NOMO-1 (cell line): ENCODE results near the gene GPRIN3.
"Not testable (repeated sequence)": the region's sequence is repeated elsewhere in the genome, so short reads cannot be mapped to it uniquely, and the experiment has no call there.

Source experiments
- DNase-seq, 2 experiments: peaks; one replicate each; lab custom pipeline; 2025; ENCODE audit not compliant: unreplicated experiment in 2 of 2; lab: John Stamatoyannopoulos, UW

Gene GPRIN3

DNA sequence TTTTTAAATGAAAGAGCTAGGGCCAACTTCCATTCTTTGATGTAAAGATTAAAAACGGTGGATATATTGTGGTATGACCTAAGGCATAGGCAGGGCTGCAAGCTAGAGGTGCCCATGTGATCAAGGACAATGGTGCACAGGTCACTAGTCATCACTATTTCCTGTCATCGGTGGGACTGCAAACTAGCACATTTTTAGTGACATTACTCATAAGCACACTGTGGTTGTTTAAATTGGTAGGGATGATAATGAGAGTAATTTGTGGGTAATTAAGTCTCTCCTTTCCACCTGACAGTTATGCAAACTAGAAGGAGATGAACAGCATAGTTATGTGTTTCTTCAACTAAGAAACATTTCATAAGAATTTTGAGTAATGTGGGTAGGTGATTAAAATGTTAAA lies 85.4 kb downstream of the GPRIN3 start:
- peak in 1 of 2 experiments; percentile 56 for DNase-seq

DNA sequence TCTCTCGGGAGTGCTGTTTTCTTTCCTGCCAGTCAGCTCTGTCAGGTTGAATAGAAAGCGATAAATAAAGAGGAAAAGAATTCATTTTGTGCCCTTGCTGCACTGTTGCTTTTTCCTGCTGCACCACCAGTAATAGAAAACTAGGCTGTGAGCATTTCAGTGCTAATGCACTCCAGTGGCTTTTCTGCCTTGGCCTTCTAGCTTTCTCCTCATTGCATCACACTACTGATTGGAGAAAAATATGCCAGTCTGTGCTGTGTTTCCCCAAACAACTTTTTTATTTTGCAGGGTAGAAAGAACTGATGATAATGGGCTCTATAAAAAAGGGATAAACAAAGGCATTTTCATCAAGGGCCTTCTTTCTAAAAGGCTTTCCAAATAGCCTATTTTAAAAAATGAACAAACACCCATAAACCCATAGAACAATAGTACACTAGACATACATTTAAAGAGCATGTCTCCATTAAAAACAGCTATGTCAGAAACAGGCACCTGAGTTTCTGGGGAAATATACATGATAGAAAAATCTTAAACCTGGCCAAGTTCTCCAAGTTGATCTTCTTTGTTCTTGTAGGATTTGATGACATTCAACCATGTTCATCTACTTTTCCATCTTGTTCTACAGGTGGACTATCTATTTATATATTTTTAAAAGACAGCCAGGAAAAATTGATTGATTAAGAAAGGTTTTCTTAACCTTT lies 86.3 kb downstream of the GPRIN3 start:
- DNase-seq = no peak

DNA sequence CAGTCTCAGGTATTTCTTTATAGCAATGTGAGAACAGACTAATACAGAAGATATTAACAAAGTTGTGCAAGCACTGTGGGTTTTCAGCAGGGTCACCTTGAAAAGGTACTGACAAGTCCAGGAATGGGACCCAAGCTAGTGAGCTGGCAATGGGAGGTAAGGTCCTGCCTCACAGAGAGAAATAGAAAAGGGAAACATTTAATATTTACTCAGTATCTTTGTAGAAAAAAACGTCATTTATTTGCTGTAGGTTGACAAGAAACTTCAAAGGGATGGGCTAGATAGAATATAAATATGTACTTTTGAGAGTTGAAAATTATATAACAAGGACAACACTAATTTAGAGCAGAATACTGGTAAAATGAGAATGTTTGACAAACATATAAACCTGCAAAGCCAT lies 89.0 kb downstream of the GPRIN3 start:
- no peak for DNase-seq

DNA sequence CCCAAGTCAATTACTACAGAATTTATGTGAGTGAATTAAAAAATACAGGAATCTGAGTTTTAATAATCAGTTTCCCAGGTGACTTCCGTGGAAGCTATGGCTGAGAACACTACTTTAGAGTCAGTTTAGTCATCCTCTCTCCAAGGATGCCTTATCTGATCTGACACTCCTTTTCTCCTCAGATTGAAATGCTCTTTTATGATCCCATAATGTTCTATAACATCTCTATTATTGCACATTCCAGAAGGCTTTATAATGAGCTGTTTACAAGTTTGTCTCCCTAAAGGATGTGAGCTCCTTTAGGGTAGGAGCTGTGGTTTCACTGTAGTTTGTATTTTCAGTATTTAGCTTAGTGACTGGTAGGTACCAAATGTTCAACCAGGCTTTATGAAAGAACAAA lies 90.0 kb downstream of the GPRIN3 start:
- no peak for DNase-seq

DNA sequence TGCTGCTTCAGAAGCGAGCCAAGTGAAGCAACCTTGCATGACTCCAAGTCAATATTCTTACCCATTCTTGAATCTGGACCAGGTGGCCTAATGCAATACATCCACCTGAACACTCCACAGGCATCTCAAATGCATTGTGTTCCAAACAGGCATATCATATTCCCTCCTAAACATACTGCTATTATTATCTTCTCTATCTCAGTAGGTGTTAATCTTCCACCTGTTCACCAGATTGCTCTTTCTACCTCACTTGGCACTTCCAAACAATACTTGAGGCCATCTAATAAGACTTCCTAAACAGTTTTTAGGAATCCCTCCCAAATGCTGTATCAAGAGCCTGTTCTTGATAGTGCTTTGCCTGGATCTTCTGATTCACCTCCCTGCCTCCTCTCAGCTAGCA lies 90.7 kb downstream of the GPRIN3 start:
- no peak for DNase-seq

DNA sequence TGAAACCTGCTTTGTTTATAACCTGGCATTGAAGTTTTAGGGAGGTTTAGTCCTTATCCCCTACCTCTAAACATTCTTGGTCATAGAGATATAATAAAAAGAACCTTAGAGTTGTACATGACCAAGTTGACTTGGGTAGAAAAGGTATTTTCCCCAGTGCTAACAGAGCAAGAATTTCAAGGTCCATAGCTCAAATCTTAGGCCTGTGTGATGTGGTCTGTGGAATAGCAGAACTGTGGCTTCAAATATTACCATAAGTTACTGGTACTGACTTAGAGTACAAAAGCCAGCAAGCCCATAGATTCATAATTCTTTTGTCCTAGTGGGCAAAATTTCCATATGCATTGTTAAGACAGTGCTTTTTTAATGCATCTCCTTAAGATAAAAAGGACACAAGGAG lies 91.2 kb downstream of the GPRIN3 start:
- DNase-seq = no peak

DNA sequence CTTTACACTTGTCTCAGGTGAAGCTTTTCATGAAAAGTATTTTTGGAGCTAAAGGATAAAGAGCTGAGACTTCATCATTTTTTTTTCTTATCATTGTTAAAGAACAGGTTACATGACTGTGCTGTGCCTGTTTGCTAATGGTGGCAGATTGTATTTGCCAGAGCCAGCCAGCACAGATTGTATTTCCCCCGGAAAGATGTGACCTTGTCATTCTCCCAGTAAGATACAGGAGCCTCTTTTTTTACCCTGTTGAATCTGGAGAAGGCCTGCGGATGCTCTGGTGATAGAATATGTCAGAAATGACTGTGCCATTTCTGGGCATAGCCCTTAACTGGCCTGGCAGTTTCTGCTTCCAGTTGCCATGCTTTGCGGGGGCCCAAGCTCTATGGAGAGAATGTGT lies 91.9 kb downstream of the GPRIN3 start:
- DNase-seq = no peak

DNA sequence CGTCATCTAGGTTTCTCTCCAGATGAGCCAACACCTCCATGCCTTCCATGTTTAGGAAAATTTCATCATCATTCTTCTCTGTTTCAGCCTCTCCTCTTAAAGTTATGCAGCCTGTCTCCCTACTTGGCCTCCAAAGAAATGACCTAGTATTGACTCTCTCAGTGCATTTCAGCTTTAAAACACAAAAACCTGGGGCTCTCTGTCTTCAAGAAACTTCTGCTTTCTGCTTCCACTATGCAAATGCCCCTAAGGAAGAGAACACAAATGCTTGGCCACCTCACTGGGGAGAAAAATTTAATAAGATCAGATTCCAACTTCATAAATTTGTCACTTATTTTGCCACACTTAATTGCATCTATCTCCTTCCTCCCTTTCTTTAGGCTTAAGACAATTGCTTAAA lies 93.3 kb downstream of the GPRIN3 start:
- peak in 1 of 2 experiments; percentile 21 for DNase-seq

DNA sequence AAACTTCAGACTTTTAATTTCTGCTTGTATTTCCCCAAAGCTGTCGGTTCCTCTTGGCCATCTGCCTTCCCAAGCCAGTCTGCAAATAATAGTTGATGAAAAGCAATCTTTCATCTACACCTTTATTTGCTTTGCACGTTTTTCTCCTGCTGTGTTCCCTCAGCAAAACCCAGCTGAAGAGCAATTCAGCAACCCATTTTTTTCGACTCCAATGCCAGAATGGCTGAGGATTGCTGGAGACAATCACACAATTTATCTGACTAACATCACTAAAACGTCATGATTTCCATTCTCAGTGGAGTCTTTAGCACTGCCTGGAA lies 94.3 kb downstream of the GPRIN3 start:
- DNase-seq = no peak

DNA sequence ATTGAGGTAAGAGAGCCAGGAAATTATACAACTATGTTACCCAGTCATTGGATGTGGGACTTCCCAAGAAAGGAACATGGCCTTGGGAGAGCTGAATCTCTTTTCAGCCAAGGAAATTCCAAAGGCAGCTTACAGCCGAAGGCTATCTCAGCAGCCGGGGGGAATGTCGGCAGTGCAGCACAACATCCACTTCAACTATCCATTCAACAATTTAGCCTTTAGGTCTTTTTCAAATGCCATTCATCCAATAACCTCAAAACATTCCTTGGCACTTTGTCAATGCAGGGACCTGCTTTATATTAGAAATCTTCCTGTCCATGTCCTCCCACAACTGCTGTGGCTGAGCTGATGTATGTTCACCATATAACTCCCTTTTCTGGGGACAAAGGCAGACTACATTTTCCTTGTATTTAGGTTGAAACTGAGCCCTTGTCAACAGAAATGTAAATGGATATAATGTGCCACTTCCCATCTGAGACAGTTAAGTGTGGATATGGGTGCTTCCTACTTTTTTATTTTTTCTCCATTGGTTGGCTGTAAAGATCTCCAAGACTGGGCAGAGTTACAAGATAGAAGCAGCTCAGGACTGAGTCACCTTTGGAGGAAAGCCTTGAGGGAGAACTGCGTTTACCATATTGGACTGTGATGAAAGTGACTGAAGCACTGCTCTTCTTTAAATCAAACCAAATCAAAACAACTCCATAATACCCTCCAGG lies 94.8 kb downstream of the GPRIN3 start:
- no peak for DNase-seq

DNA sequence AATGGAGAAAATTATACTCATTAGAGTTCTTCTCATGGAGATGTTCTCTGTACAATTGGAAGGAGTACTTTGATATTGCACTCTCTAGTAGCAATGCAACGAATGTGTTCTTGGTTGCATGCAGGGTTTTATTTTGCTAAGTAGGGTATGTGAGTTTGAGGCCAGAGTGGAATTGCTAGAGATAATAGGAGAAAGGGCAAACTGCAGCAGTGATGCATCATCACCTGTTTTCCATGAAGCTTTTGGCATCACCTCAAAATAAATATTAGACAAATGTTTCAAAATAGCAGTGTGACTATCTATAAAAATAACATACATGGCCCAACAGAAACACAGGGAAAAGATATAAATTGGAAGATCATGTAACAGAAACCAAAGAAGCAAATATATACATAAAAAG lies 103.0 kb downstream of the GPRIN3 start:
- no peak for DNase-seq

DNA sequence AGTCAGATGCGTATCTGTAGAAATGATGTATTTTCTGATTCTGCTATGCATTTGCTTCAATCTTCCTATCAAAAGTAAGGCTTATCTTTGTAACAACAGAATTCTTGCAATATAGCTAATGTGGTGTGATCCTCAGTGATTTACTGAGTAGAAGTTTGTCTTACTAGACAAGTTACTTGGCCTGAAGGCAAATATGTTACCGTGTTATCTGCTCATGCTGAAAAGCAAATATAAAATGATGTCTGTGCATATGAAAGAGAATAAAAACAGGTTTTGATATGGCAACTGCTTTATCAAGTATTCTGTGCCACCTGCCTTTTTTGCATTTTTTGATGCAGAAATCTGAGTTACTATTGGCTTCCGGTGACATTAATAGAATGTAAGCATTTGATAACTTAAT lies 103.7 kb downstream of the GPRIN3 start:
- DNase-seq = no peak

DNA sequence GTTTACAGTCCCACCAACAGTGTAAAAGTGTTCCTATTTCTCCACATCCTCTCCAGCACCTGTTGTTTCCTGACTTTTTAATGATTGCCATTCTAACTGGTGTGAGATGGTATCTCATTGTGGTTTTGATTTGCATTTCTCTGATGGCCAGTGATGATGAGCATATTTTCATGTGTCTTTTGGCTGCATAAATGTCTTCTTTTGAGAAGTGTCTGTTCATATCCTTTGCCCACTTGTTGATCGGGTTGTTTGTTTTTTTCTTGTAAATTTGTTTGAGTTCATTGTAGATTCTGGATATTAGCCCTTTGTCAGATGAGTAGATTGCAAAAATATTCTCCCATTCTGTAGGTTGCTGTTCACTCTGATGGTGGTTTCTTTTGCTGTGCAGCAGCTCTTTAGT lies 108.2 kb downstream of the GPRIN3 start:
- not testable (repeated sequence) for DNase-seq

DNA sequence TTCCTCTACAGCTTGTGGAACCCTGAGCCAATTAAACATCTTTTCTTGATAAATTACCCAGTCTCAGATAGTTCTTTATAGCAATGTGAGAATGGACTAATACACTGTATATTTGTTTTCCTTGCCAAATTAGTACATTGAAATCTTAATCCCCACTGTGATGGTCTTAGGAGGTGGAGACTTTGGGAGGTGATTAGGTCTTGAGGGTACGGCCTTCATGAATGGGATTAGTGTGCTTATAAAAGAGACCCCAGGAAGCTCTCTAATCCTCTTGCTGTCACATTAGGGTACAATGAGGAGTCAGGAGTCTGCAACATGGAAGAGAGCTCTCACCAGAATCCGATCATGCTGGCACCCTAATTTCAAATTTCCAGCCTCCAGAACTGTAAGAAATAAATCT lies 109.7 kb downstream of the GPRIN3 start:
- no peak for DNase-seq

DNA sequence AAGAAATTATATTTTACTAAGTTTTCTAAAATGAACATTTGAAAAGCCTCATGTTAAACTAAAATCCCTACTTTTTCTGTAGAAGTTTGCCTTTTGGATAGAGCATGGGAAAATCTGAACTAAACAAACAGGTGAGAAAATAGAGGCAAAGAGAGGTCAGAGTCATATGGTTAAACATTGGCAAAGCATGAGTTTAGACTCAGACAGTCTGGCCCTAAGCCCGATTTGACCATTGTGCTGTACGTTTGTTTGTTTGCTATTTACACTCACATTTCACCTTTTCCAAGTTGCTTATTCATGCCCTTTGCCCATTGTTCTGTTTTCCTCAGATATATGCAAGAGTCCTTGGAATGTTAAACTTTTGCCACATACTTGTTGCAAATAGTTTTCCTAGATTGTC lies 110.9 kb downstream of the GPRIN3 start:
- no peak for DNase-seq

DNA sequence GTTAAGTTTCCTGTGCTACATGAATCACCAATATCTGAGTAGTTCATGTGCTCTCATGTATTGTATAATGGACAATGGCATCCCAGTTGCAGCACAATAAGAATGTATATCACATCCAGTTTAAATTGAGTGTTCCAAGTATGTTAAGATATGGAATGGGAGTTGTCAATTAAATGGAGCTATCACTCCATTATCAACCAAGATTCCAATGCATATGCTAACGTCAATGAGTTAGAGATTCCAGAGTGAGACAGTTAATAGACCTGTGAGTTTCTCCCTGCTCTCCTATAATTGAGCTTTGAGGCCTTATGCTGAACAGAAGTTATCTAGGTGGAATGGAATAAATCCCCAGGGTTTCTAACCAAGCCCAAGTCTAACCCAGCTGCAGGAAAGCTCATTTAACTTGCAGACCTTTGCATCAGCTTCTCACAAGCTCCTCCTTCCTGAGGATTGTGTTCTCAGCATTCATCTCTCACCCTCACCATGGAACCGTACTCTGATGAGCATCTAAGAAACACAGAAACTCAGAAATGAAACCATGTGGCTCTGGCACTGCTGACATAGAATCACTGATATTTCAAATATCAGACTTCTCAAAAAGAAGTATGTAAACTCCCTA lies 111.4 kb downstream of the GPRIN3 start:
- no peak for DNase-seq

DNA sequence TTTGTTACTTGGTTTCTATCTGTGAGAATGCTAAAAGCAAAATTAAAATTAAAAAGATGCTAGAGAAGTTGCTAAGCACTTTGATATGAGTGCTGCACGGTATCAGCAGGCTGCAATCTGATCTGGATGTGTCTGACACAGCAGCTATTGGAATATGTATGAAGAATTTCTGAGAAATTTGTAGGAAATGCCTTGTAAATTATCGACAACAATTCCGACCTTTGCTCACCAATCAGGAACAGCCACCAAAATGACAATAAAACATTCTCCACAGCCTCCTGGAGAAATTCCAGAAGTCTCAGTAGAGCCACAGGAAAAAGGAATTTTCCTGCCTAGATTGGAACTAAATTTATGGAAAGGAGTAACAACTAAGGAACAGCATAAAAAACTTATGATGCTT lies 113.8 kb downstream of the GPRIN3 start:
- DNase-seq = no peak
